ENCODE results near the gene HLA-DPA1. TPM values are rescaled to one million over a fixed set of nuclear protein-coding genes. Genes with fewer than 3 reads are reported as not detected.

HLA-DPA1 gene
- total and polyA plus RNA-seq, 2 experiments from 2014 or later: 2.6 to 4.7 TPM

DNA sequence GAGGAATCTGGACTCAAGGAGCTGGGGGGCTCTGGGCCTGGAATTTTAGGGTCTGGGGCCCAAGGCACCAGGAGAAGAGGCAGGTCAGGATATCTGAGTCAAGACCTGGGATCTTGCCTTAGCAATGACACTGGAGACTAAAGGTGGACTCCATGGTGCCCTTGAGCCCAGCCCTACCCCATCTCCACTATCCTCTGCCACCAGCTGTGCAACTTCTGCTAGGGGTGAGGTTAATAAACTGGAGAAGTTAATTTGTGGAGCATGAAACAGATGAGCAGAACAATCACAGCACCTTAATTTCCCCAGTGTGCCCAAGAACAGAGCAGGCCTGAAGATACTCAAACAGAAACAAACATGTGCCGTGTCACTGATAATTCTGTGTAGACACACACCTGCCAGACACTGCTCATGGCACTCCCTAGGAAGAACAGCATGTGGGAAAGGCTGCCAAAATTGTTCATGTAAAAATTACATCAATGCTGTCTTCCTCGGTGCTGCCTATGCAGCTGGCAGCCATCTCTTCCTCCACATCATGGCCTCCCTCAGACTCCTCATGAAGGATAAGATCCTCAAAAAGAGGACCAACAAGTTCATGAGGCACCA is 5.6 kb upstream of the HLA-DPA1 start:
- Histone ChIP-seq H3K4me2 (no peak overlapping the region), H3K9me3 (ENCODE audit: low read depth) (no peaks in the 10 kb centered on the region), H3K9me2 (replicated peaks; ENCODE audit: insufficient read depth) (no peaks in the 10 kb centered on the region), H2AFZ (no peak overlapping the region), H3K27me3 (no peaks in the 10 kb centered on the region), H3K79me2 (no peaks in the 10 kb centered on the region), H4K20me1 (ENCODE audit: insufficient read depth, poor library complexity, severe bottlenecking) (no peaks in the 10 kb centered on the region), H3K4me3 (no peak overlapping the region), H3K4me1 (ENCODE audit: insufficient read depth) (no peaks in the 10 kb centered on the region), H3K27ac (no peak overlapping the region), H3K36me3 (replicated peaks; ENCODE audit: insufficient read depth, low read depth) (no peaks in the 10 kb centered on the region)
- 86% methylated on average over 2 of the region's 2 CpGs for WGBS (ENCODE audit: low lambda C conversion rate, missing lambda C conversion rate)
- DNase-seq (ENCODE audit: low spot score): no peak
- TF ChIP-seq EZH2phosphoT487 (IDR thresholded peaks at IDR 0.05; ENCODE audit: low read depth, severe bottlenecking, unreplicated experiment) (no peak), EZH2 (IDR thresholded peaks at IDR 0.05; ENCODE audit: borderline replicate concordance) (no peak)
- TF ChIP-seq, protein P1, sequence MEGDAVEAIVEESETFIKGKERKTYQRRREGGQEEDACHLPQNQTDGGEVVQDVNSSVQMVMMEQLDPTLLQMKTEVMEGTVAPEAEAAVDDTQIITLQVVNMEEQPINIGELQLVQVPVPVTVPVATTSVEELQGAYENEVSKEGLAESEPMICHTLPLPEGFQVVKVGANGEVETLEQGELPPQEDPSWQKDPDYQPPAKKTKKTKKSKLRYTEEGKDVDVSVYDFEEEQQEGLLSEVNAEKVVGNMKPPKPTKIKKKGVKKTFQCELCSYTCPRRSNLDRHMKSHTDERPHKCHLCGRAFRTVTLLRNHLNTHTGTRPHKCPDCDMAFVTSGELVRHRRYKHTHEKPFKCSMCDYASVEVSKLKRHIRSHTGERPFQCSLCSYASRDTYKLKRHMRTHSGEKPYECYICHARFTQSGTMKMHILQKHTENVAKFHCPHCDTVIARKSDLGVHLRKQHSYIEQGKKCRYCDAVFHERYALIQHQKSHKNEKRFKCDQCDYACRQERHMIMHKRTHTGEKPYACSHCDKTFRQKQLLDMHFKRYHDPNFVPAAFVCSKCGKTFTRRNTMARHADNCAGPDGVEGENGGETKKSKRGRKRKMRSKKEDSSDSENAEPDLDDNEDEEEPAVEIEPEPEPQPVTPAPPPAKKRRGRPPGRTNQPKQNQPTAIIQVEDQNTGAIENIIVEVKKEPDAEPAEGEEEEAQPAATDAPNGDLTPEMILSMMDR (IDR thresholded peaks at IDR 0.05; ENCODE audit: poor library complexity): no peak

DNA sequence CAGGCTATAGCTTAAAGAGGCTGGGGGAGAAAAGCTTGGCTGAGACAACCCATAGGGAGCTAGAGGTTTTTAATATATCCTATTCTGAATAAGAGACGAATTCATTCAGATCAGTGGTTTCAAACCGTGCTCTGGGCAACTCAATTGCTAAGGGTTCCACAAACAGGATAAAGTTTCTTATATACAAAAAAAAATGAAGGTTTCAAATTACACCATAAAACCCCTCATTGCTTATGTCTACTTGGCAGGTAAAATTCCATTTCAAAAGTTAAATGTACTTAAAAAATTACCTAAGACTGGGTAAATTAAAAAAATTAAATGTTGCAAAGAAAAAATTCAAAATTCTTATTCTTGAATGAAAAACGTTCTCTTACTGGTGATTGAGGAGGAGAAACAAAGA is 5.0 kb upstream of the HLA-DPA1 start:
- Histone ChIP-seq H3K9me3 (ENCODE audit: low read depth) (no peaks in the 10 kb centered on the region), H3K79me2 (no peaks in the 10 kb centered on the region), H3K4me3 (no peak overlapping the region), H3K27me3 (no peaks in the 10 kb centered on the region), H3K27ac (no peak overlapping the region), H3K36me3 (replicated peaks; ENCODE audit: insufficient read depth, low read depth) (no peaks in the 10 kb centered on the region), H3K9me2 (replicated peaks; ENCODE audit: insufficient read depth) (no peaks in the 10 kb centered on the region), H2AFZ (no peak overlapping the region), H3K4me1 (ENCODE audit: insufficient read depth) (no peaks in the 10 kb centered on the region), H4K20me1 (ENCODE audit: insufficient read depth, poor library complexity, severe bottlenecking) (no peaks in the 10 kb centered on the region), H3K4me2 (no peak overlapping the region)
- DNase-seq (ENCODE audit: low spot score): no peak
- TF ChIP-seq, protein P1 (IDR thresholded peaks at IDR 0.05; ENCODE audit: poor library complexity): no peak
- TF ChIP-seq EZH2 (IDR thresholded peaks at IDR 0.05; ENCODE audit: borderline replicate concordance): no peak
- no peak for TF ChIP-seq EZH2phosphoT487 (IDR thresholded peaks at IDR 0.05; ENCODE audit: low read depth, severe bottlenecking, unreplicated experiment)
- WGBS (ENCODE audit: low lambda C conversion rate, missing lambda C conversion rate): 67% methylated on average over 3 of the region's 3 CpGs

DNA sequence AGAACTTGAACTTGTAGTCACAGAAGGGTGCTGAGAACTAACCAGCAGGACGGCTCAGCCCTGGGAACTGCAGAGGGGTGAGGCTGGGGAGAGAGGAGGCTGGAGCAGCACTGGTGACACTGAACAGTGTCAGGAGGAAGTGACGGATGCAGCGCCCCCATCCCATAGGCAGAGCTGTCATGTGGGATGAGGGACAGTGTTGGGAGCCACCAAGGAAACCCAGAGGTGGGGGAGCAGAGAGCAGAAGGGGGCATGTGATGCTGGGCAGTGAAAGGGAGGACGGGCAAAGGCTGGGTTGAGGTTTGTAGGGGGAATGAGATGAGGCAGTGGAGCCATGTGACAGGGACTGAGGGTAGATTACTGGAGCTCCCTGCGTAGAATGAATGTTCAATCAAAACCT is 4.5 kb upstream of the HLA-DPA1 start:
- no peak overlapping the region for H3K27ac ChIP-seq
- H3K9me2 ChIP-seq (replicated peaks; ENCODE audit: insufficient read depth): no peaks in the 10 kb centered on the region
- H3K9me3 ChIP-seq (ENCODE audit: low read depth): no peaks in the 10 kb centered on the region
- H3K79me2 ChIP-seq: no peaks in the 10 kb centered on the region
- no peak overlapping the region for H3K4me3 ChIP-seq
- WGBS (ENCODE audit: low lambda C conversion rate, missing lambda C conversion rate): 67% methylated on average over 5 of the region's 5 CpGs
- H4K20me1 ChIP-seq (ENCODE audit: insufficient read depth, poor library complexity, severe bottlenecking): no peaks in the 10 kb centered on the region
- no peak for DNase-seq (ENCODE audit: low spot score)
- H2AFZ ChIP-seq: no peak overlapping the region
- H3K27me3 ChIP-seq: no peaks in the 10 kb centered on the region
- no peaks in the 10 kb centered on the region for H3K4me1 ChIP-seq (ENCODE audit: insufficient read depth)
- H3K36me3 ChIP-seq (replicated peaks; ENCODE audit: insufficient read depth, low read depth): no peaks in the 10 kb centered on the region
- H3K4me2 ChIP-seq: no peak overlapping the region
- TF ChIP-seq EZH2phosphoT487 (IDR thresholded peaks at IDR 0.05; ENCODE audit: low read depth, severe bottlenecking, unreplicated experiment) (no peak), EZH2 (IDR thresholded peaks at IDR 0.05; ENCODE audit: borderline replicate concordance) (no peak)
- TF ChIP-seq, protein P1 (IDR thresholded peaks at IDR 0.05; ENCODE audit: poor library complexity): no peak
